Neural crest cell (in vitro differentiated cells): ENCODE results near the gene TMEM61. TPM values are rescaled to one million over a fixed set of nuclear protein-coding genes. Genes with fewer than 3 reads are reported as not detected.
"Not testable (repeated sequence)": the region's sequence is repeated elsewhere in the genome, so short reads cannot be mapped to it uniquely, and the experiment has no call there.

Experiments used
- DNase-seq: peaks from one replicate; pipeline ENCODE4 v3.0.0; 2021; ENCODE audit warnings: low read depth, mixed read lengths, low spot score
- H3K27ac Mint-ChIP-seq: one replicate; pipeline ENCODE4 v1.8.0; 2021; ENCODE audit warnings: mild to moderate bottlenecking, mixed read lengths; ENCODE audit not compliant: unreplicated experiment
- H3K27me3 Mint-ChIP-seq: 2 replicates; pipeline ENCODE4 v1.8.0; 2021; ENCODE audit warnings: low read depth, mild to moderate bottlenecking, mixed read lengths
- H3K36me3 Mint-ChIP-seq: 2 replicates; pipeline ENCODE4 v1.8.0; 2021; ENCODE audit warnings: low read depth, mild to moderate bottlenecking, mixed read lengths
- H3K4me1 Mint-ChIP-seq: 2 replicates; pipeline ENCODE4 v1.8.0; 2021; ENCODE audit warnings: mixed read lengths
- H3K4me3 Mint-ChIP-seq: one replicate; pipeline ENCODE4 v1.8.0; 2021; ENCODE audit warnings: mild to moderate bottlenecking, mixed read lengths
- H3K9me3 Mint-ChIP-seq: 2 replicates; pipeline ENCODE4 v1.8.0; 2021; ENCODE audit warnings: mixed read lengths
- CTCF ChIP-seq: fragments of 200-600 bp; sonication (generic); conservative IDR thresholded peaks from 2 replicates; pipeline ENCODE4 v1.5.0; 2021; ENCODE audit warnings: antibody characterized with exemption, mild to moderate bottlenecking
- total RNA-seq: library from RNA; stranded (reverse); gene quantifications from 2 replicates; pipeline ENCODE4 v1.2.1, GENCODE V29; 2021

The TMEM61 gene
- total RNA-seq, 1 donor from 2014 or later = not detected

- peaks cover 3% of the 10 kb centered on the region for H3K36me3 Mint-ChIP-seq
- no peak overlapping the region for H3K27ac Mint-ChIP-seq
- no peak for DNase-seq
- peaks cover 15% of the 10 kb centered on the region for H3K9me3 Mint-ChIP-seq
- H3K4me3 Mint-ChIP-seq = no peak overlapping the region
- H3K27me3 Mint-ChIP-seq = no peaks in the 10 kb centered on the region
- peaks cover 12% of the 10 kb centered on the region for H3K4me1 Mint-ChIP-seq
- TF ChIP-seq CTCF = no peak
Measured at GRCh38 chr1:54953846-54954245, 26.6 kb upstream of the TMEM61 start.

- Mint-ChIP-seq H3K27me3 (no peaks in the 10 kb centered on the region), H3K4me1 (peaks cover 6% of the 10 kb centered on the region), H3K4me3 (no peak overlapping the region), H3K27ac (no peak overlapping the region), H3K9me3 (peaks cover 15% of the 10 kb centered on the region), H3K36me3 (peaks cover 3% of the 10 kb centered on the region)
- no peak for TF ChIP-seq CTCF
- DNase-seq = no peak
Measured at GRCh38 chr1:54955359-54955758, 25.1 kb upstream of the TMEM61 start.

GRCh38 chr1:54956726-54957125 lies 23.7 kb upstream of the TMEM61 start:
- H3K36me3 Mint-ChIP-seq = peaks cover 3% of the 10 kb centered on the region
- H3K27me3 Mint-ChIP-seq = no peaks in the 10 kb centered on the region
- no peak for TF ChIP-seq CTCF
- no peaks in the 10 kb centered on the region for H3K4me1 Mint-ChIP-seq
- H3K4me3 Mint-ChIP-seq = no peak overlapping the region
- peaks cover 15% of the 10 kb centered on the region for H3K9me3 Mint-ChIP-seq
- no peak for DNase-seq
- no peak overlapping the region for H3K27ac Mint-ChIP-seq

- H3K27me3 Mint-ChIP-seq = peaks cover 4% of the 10 kb centered on the region
- H3K9me3 Mint-ChIP-seq = peaks cover 14% of the 10 kb centered on the region
- peaks cover 2% of the 10 kb centered on the region for H3K36me3 Mint-ChIP-seq
Measured at GRCh38 chr1:54959241-54959640, 21.2 kb upstream of the TMEM61 start.

GRCh38 chr1:54962612-54963395 lies 17.6 kb upstream of the TMEM61 start:
- TF ChIP-seq CTCF = no peak
- no peak for DNase-seq
- Mint-ChIP-seq H3K9me3 (peaks cover 5% of the 10 kb centered on the region), H3K36me3 (no peaks in the 10 kb centered on the region), H3K27ac (no peak overlapping the region), H3K4me1 (no peaks in the 10 kb centered on the region), H3K4me3 (no peak overlapping the region), H3K27me3 (peaks cover 4% of the 10 kb centered on the region)

More at GRCh38 chr1:54959241-54959640, 21.2 kb upstream of the TMEM61 start:
- Mint-ChIP-seq H3K4me3 (no peak overlapping the region), H3K4me1 (no peaks in the 10 kb centered on the region), H3K27ac (no peak overlapping the region)
- DNase-seq = no peak
- no peak for TF ChIP-seq CTCF

GRCh38 chr1:54963829-54964228 lies 16.6 kb upstream of the TMEM61 start:
- H3K4me1 Mint-ChIP-seq, H3K36me3 Mint-ChIP-seq, H3K27ac Mint-ChIP-seq, H3K27me3 Mint-ChIP-seq, H3K9me3 Mint-ChIP-seq, H3K4me3 Mint-ChIP-seq, DNase-seq: not testable (repeated sequence)
